Neural crest cell (in vitro differentiated cells): Measurements from ENCODE around the gene SPEN. TPM values are rescaled to one million over a fixed set of nuclear protein-coding genes. Genes with fewer than 3 reads are reported as not detected.
A peak's percentile ranks its signal among the peaks of the same experiment; 100 is the strongest.
"Not testable (repeated sequence)": the region's sequence is repeated elsewhere in the genome, so short reads cannot be mapped to it uniquely, and the experiment has no call there.

Experiments
- DNase-seq: peaks from one replicate; pipeline ENCODE4 v3.0.0; 2021; ENCODE audit warnings: low read depth, mixed read lengths, low spot score
- H3K27ac Mint-ChIP-seq: one replicate; pipeline ENCODE4 v1.8.0; 2021; ENCODE audit warnings: mild to moderate bottlenecking, mixed read lengths; ENCODE audit not compliant: unreplicated experiment
- H3K27me3 Mint-ChIP-seq: 2 replicates; pipeline ENCODE4 v1.8.0; 2021; ENCODE audit warnings: low read depth, mild to moderate bottlenecking, mixed read lengths
- H3K36me3 Mint-ChIP-seq: 2 replicates; pipeline ENCODE4 v1.8.0; 2021; ENCODE audit warnings: low read depth, mild to moderate bottlenecking, mixed read lengths
- H3K4me1 Mint-ChIP-seq: 2 replicates; pipeline ENCODE4 v1.8.0; 2021; ENCODE audit warnings: mixed read lengths
- H3K4me3 Mint-ChIP-seq: one replicate; pipeline ENCODE4 v1.8.0; 2021; ENCODE audit warnings: mild to moderate bottlenecking, mixed read lengths
- H3K9me3 Mint-ChIP-seq: 2 replicates; pipeline ENCODE4 v1.8.0; 2021; ENCODE audit warnings: mixed read lengths
- CTCF ChIP-seq: fragments of 200-600 bp; sonication (generic); conservative IDR thresholded peaks from 2 replicates; pipeline ENCODE4 v1.5.0; 2021; ENCODE audit warnings: antibody characterized with exemption, mild to moderate bottlenecking
- total RNA-seq: library from RNA; stranded (reverse); gene quantifications from 2 replicates; pipeline ENCODE4 v1.2.1, GENCODE V29; 2021

Gene SPEN
- total RNA-seq, 1 donor from 2014 or later = 69.4 TPM

GRCh38 chr1:15843826-15844572 lies 3.5 kb upstream of the SPEN start:
- H3K4me3 Mint-ChIP-seq = peak overlapping the region; percentile 48

DNA sequence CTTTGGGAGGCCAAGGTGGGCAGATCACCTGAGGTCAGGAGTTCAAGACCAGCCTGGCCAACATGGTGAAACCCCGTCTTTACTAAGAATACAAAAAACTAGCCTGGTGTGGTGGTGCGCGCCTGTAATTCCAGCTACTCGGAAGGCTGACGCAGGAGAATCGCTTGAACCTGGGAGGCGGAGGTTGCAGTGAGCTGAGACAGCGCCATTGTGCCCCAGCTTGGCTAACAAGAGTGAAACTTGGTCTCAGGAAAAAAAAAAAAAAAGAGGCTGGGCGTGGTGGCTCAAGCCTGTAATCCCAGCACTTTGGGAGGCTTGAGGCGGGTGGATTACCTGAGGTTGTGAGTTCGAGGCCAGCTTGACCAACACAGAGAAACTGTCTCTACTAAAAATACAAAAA lies 1.5 kb upstream of the SPEN start:
- peak overlapping the region; percentile 95 for H3K4me3 Mint-ChIP-seq
- DNase-seq = not testable (repeated sequence)

More at GRCh38 chr1:15843826-15844572, 3.5 kb upstream of the SPEN start:
- no peaks in the 10 kb centered on the region for H3K27me3 Mint-ChIP-seq
- H3K36me3 Mint-ChIP-seq = no peaks in the 10 kb centered on the region
- H3K4me1 Mint-ChIP-seq = peaks cover 22% of the 10 kb centered on the region
- H3K9me3 Mint-ChIP-seq = no peaks in the 10 kb centered on the region
- TF ChIP-seq CTCF = no peak
- H3K27ac Mint-ChIP-seq = no peak overlapping the region
- no peak for DNase-seq

GRCh38 chr1:15847893-15848142 lies 311 bp downstream of the SPEN start:
- no peaks in the 10 kb centered on the region for H3K9me3 Mint-ChIP-seq
- H3K27me3 Mint-ChIP-seq = no peaks in the 10 kb centered on the region
- peak overlapping the region; percentile 86 for H3K27ac Mint-ChIP-seq
- no peak for TF ChIP-seq CTCF
- no peak for DNase-seq
- no peaks in the 10 kb centered on the region for H3K36me3 Mint-ChIP-seq
- H3K4me3 Mint-ChIP-seq = peak overlapping the region; percentile 95
- peaks cover 52% of the 10 kb centered on the region for H3K4me1 Mint-ChIP-seq

More for the DNA sequence above, 1.5 kb upstream of the SPEN start:
- not testable (repeated sequence) for H3K27ac Mint-ChIP-seq, H3K9me3 Mint-ChIP-seq, H3K27me3 Mint-ChIP-seq, H3K36me3 Mint-ChIP-seq
- H3K4me1 Mint-ChIP-seq = peaks cover 41% of the 10 kb centered on the region

- peaks cover 52% of the 10 kb centered on the region for H3K4me1 Mint-ChIP-seq
- H3K27me3 Mint-ChIP-seq = no peaks in the 10 kb centered on the region
- H3K36me3 Mint-ChIP-seq = no peaks in the 10 kb centered on the region
- peak overlapping the region; percentile 98 for H3K27ac Mint-ChIP-seq
- DNase-seq = no peak
- no peaks in the 10 kb centered on the region for H3K9me3 Mint-ChIP-seq
- TF ChIP-seq CTCF = no peak
- H3K4me3 Mint-ChIP-seq = peak overlapping the region; percentile 97
Observed at GRCh38 chr1:15848143-15848928, 829 bp downstream of the SPEN start.

DNA sequence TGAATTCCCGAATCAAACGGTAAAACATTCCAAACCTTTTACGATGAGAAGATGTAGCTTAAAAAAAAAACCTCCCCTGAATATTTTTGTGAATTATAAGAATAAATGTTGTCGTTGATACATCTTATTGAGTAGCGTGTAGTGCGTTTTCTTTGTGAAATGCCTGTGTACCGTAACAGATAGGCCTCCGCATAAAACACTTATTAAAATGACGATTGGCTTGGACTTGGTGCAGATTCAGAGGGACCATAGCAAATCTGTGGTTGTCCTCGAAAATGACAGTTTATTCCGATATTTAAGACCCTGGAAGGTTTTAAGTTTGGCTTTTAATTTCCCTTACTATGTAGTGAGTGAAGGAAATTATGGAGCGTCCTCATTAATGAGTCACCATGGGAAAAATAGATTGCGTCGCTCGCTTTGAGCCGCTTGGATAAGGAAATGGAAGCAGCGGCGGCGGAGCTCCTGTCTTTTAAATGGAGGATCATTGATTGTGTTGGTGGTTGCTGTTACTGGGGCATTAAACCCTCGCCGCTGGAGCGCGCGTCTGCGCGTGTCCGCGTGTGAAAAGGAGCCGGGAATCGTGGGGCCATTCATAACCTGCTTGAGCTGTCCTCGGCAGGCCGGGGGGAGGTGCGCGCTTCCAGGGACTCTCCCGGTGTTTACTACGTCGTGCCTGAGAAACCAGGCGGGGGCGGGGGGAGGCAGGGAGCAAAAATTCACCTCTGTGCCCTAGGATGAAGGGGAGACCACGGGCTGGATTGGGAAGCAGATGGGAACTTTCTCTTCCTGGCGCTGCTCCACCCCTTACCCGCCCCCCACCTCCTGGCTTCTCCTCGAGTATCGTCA lies 1.6 kb downstream of the SPEN start:
- H3K27me3 Mint-ChIP-seq = no peaks in the 10 kb centered on the region

More for the DNA sequence above, 1.6 kb downstream of the SPEN start:
- DNase-seq = peak; percentile 78
- H3K4me3 Mint-ChIP-seq = peak overlapping the region; percentile 97
- H3K36me3 Mint-ChIP-seq = no peaks in the 10 kb centered on the region
- peak overlapping the region; percentile 98 for H3K27ac Mint-ChIP-seq
- no peak for TF ChIP-seq CTCF
- H3K9me3 Mint-ChIP-seq = no peaks in the 10 kb centered on the region
- peaks cover 45% of the 10 kb centered on the region for H3K4me1 Mint-ChIP-seq
